22Rv1 (cell line): Measurements from ENCODE around the gene PDGFA.

Source experiments
- ZFX ChIP-seq: fragments of 450-650 bp; IDR thresholded peaks from 2 replicates; pipeline ENCODE4 v1.6.1; 2017; ENCODE audit warnings: antibody characterized with exemption, borderline replicate concordance
- TF ChIP-seq, protein P1 (sequence below): fragments of 450-650 bp; IDR thresholded peaks from 2 replicates; pipeline ENCODE4 v1.5.1; 2017; ENCODE audit warnings: mild to moderate bottlenecking

- TF ChIP-seq, protein P1, sequence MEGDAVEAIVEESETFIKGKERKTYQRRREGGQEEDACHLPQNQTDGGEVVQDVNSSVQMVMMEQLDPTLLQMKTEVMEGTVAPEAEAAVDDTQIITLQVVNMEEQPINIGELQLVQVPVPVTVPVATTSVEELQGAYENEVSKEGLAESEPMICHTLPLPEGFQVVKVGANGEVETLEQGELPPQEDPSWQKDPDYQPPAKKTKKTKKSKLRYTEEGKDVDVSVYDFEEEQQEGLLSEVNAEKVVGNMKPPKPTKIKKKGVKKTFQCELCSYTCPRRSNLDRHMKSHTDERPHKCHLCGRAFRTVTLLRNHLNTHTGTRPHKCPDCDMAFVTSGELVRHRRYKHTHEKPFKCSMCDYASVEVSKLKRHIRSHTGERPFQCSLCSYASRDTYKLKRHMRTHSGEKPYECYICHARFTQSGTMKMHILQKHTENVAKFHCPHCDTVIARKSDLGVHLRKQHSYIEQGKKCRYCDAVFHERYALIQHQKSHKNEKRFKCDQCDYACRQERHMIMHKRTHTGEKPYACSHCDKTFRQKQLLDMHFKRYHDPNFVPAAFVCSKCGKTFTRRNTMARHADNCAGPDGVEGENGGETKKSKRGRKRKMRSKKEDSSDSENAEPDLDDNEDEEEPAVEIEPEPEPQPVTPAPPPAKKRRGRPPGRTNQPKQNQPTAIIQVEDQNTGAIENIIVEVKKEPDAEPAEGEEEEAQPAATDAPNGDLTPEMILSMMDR: no peak
- no peak for TF ChIP-seq ZFX
These were observed 28.8 kb upstream of the PDGFA start for GRCh38 chr7:548401-548800.
